Lower leg skin (tissue), 3 donors: ENCODE measurements around the gene IGFN1.

Source experiments
- CTCF ChIP-seq, 3 donors: fragments of 450-650 bp; IDR thresholded peaks; one replicate each; pipeline ENCODE4 v1.5.1; 2016; ENCODE audit warnings: antibody characterized with exemption in 3 of 3, mild to moderate bottlenecking in 3 of 3, moderate library complexity in 2 of 3
- POLR2A ChIP-seq, 2 donors: fragments of 450-650 bp; IDR thresholded peaks; one replicate each; pipeline ENCODE4 v1.6.1; 2016 to 2017; ENCODE audit warnings: antibody characterized with exemption in 2 of 2, mild to moderate bottlenecking in 1 of 2, moderate library complexity in 1 of 2

GRCh38 chr1:201276891-201277290 is 86.3 kb downstream of the IGFN1 start:
- TF ChIP-seq CTCF (IDR thresholded peaks at IDR 0.05) (no peak), POLR2A (IDR thresholded peaks at IDR 0.05) (no peak)
